Stimulated activated naive CD4-positive, alpha-beta T cell treated with Interleukin-2 at 50 U/mL for 16 hours (primary cell): Measurements from ENCODE around the gene ZNF462.
"Not testable (repeated sequence)": the region's sequence is repeated elsewhere in the genome, so short reads cannot be mapped to it uniquely, and the experiment has no call there.

Experiments used
- DNase-seq: peaks from one replicate; lab custom pipeline; 2025; lab: John Stamatoyannopoulos, UW

ZNF462 gene

GRCh38 chr9:106962615-106963363, 99.8 kb downstream of the ZNF462 start:
- DNase-seq: no peak

GRCh38 chr9:106963684-106964083, 100.7 kb downstream of the ZNF462 start:
- DNase-seq: no peak

GRCh38 chr9:106964329-106964728, 101.4 kb downstream of the ZNF462 start:
- DNase-seq: no peak

DNA sequence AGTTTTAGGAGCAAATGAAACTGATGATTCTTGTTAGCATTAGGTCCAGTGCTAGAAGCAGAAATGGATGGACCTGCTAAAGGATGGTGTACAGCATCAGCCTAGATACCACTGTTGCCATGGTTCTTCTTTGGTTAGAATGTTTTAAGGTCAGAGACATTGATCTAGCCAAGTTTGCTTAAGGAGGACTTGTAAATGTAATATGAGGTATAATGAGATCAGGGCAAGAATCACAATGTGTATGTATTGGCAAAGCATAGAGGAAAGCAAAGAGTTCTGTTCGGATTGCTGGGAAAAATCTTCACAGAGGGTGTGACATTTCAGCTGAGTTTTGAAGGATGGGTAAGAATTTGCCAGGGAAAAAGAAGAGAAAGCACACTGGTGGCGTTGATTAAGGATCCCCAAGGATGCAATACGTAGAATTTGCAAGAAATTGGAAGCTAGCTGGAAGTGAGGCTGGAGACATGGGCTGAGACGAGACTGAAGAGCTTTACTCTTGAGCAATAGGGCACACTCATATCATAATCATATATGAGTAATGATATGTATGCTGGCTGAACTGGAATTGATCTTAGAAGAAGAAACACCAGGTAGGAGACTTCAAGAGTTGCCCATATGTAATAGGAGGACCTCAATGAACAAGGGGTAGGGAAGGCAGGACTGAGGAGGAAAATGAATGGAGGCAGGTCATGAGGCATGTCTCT, 102.0 kb downstream of the ZNF462 start:
- no peak for DNase-seq

DNA sequence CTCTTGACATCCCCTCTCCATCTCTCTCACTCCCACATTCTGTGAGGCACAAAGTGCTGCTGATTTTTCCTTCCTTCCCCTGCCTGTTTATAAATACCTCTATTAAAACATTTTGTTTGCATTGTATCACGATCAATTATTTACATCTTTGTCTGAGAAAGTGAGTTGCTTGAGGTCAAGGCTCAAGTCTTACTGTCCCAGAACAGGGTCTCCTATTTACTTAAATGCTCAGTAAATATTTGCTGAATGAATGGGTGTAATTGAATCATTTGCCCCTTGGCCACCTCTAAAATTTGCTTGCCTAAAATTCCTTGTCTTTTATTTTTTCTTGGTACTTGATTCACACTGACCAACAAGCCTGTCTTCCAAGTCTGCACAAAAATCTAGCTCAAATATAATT, 103.5 kb downstream of the ZNF462 start:
- no peak for DNase-seq

DNA sequence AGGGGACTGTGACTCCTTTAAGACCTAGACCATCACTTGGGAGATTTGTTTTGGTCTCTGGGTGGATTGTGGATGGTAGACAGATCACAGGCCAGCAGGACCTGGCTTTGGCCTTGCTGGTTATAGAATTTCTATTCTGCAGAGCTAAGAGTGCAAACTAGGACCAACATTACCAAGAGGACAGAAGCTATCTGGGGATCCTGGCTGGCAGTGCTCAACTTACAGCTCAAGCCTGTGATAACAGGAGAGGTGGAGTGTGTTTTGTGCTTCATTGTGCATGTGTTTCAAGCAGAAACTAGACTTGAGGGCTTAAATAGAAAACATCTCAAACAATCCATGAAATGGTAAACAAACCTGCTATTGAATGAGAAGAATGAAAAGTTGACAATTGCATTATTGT, 106.7 kb downstream of the ZNF462 start:
- no peak for DNase-seq

DNA sequence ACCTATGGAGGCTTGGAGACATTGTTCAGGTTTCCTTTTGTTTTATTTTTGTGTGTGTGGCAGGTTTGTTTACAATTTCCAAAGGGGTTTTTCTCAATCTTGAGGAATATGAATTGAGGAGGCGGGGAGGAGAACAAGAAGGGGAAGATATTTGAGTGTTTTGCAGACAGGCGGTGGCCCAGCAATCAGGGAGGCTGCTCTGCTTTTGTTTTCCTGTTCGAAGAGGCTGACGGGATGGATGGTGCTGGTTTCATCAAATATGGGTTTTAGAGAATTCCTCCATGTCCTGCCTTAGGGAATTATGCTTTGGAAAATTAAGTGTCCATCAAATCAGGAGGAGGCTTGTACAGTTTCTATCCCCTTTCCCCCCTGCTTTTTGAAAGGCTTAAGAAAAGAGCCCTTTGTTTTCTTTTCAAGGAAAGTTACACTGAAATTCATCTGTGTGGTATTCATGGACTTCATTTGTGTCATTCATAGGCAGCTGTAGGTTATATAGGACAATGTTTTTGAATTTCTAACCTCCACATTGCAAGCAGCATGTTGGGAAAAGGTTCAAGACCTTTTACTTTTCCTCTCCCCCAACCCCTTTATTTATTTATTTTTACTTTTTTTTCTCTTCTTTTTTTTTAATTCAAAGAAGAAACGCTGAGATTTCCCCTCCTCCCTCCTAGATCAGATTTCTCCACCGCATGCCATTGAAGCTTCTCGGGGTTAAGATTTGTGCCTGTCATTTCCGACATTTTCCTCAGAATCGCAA, 107.4 kb downstream of the ZNF462 start:
- DNase-seq: no peak

DNA sequence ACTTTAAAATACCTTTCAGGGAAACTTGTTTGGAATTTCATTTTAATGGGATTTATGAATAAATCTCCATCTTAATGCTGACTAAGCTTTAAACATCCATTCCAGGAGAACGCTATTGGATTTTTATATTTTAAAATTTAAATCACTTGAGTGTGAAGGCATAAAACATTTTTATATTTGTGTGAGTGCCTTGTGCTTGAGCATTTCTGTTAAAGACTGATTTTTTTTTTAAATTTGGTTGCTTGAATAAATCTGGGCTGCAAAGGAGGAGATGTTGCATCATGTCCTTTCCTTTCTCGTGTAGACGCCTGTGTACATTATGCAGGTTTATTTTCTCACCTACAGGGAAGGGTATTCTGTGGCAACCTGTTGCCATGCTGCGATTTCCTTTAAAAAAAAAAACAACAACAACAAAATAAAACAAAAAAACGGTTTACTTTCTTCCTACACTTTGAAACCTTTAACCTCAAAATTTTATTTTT, 108.1 kb downstream of the ZNF462 start:
- no peak for DNase-seq

GRCh38 chr9:106972082-106972481, 109.1 kb downstream of the ZNF462 start:
- DNase-seq: no peak

GRCh38 chr9:106974341-106974740, 111.4 kb downstream of the ZNF462 start:
- DNase-seq: no peak

DNA sequence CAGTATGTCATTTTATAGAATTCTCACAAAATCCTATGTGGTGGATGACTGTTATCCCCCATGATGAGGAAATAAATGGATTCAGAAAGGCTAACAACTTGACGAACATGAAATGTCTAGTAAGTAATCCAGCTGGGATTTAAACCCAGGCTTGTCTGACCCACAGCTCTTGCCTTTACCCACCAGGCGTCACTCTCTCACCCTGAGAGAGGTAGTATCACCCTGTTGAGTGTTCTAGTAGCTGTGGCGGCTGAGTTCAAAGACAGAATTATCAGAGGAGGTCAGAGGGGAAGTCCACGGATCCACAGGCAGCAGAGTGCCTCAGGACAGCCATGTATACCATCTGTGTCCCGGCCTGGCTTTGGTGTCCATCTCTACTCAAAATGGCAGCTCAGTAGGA, 113.8 kb downstream of the ZNF462 start:
- no peak for DNase-seq

DNA sequence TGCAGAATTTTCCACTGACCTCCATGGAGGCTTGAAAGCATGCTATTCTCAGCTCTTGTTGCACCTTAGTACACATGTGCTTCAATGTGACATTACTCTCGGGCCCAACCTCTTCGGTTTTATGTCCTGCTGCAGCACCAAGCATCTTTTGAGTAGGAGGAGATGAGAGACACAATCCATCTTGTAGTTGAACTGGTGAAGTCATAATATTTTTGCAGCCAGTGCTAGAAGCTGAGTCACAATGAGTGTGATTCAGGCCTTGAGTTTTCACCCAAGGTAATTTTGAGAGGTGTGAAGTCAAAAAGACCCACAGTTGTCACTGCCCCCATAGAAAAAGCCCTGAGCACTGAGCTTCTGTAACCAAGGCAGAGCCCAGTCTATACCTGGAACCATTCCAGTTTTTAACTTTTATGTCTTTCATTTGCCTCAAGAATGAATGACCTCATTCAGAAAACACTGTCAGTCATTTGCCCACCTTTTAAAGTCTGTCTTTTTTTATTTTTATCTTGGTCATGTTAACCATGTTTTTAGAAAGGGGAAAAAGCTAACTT, 117.7 kb downstream of the ZNF462 start:
- no peak for DNase-seq

DNA sequence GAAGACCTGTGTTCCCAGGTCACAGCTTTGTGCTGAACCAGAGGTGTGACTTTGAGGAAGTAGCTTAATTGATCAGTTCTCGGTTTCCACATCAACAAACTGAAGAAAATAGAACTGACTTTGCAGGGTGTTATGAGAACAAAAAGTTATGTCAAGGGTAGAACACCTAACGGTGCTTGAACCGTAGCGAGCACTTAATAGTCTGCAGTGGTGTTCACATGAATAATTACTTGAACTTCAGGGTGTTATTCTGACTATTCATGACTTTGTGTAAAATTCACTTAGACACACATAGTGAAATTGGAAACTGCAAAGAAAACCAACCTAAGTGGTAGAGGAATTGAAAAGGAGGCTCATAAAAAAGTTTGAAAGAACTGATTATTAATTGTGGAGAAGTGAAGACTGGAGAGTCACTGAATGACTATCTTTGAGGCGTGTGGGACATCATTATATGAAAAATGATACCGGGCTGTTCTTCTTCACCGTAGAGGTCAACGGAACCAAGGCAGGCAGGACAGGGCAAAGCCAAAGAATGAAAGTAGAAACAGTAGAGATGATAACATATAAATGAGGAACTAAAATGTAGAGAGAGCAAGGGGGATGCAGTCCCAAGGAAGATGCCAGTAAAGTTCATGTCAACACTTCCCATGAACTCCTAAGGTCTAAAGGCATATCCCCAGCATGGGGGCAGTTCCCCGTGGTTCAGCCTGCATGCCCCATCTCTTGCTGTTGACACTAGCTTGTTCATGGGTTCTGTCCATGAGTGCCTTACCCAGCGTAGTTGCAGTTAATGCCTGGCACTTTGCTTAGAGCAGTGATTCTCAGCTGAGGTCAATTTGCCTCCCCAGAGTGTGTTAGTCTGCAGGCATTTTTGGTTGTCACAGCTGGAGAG, 118.7 kb downstream of the ZNF462 start:
- DNase-seq: no peak

GRCh38 chr9:106982636-106983035, 119.7 kb downstream of the ZNF462 start:
- DNase-seq: no peak

- DNase-seq: no peak
These were observed 120.4 kb downstream of the ZNF462 start for GRCh38 chr9:106983346-106983745.

- not testable (repeated sequence) for DNase-seq
These were observed 126.9 kb downstream of the ZNF462 start for GRCh38 chr9:106989904-106990303.

GRCh38 chr9:106992186-106992585, 129.2 kb downstream of the ZNF462 start:
- DNase-seq: no peak

- no peak for DNase-seq
These were observed 130.6 kb downstream of the ZNF462 start for GRCh38 chr9:106993603-106994002.

- no peak for DNase-seq
These were observed 131.5 kb downstream of the ZNF462 start for GRCh38 chr9:106994463-106994862.

DNA sequence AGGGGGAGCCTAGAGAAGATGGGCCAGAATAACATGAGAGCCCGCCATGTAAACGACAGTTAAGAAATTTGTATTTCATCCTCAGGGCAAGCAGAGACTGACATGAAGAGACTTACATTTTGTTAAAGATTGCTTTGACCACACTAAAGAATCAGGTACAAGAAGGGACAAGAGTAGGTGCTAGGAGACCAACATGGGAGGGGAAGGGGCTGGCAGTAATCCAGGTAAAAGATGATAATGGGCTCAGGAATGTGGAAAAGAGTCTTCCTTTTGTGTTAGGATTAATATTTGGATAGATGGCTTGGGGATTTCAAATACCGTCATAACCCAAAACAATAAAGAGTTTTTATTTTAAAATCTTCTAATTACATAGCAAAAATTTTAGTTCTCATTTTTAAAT, 137.3 kb downstream of the ZNF462 start:
- DNase-seq: no peak

GRCh38 chr9:107005201-107005600, 142.2 kb downstream of the ZNF462 start:
- DNase-seq: no peak
